Activated naive CD4-positive, alpha-beta T cell treated with anti-CD3 and anti-CD28 coated beads for 36 hours (primary cell): ENCODE results near the gene JAG1. TPM values are rescaled to one million over a fixed set of nuclear protein-coding genes. Genes with fewer than 3 reads are reported as not detected.

Source experiments
- CTCF ChIA-PET: fragments of 350-600 bp; sonication (Branson Sonifier 250); formaldehyde crosslinking; loops from one replicate; lab custom pipeline; 2021; ENCODE audit warnings: antibody characterized with exemption; lab: Charles Lee
- DNase-seq: peaks from one replicate; pipeline ENCODE4 v3.0.0-alpha.2; 2020
- H3K27ac Mint-ChIP-seq: one replicate; pipeline ENCODE4 v1.8.0; 2021; ENCODE audit warnings: mild to moderate bottlenecking, mixed read lengths
- H3K27me3 Mint-ChIP-seq: one replicate; pipeline ENCODE4 v1.8.0; 2021; ENCODE audit warnings: low read depth, mixed read lengths
- H3K36me3 Mint-ChIP-seq: one replicate; pipeline ENCODE4 v1.8.0; 2021; ENCODE audit warnings: low read depth, mixed read lengths
- H3K4me1 Mint-ChIP-seq: one replicate; pipeline ENCODE4 v1.8.0; 2021; ENCODE audit warnings: low read depth, mixed read lengths
- H3K4me3 Mint-ChIP-seq: one replicate; pipeline ENCODE4 v1.8.0; 2021; ENCODE audit warnings: mild to moderate bottlenecking, moderate library complexity, mixed read lengths
- H3K9me3 Mint-ChIP-seq: one replicate; pipeline ENCODE4 v1.8.0; 2021; ENCODE audit warnings: mixed read lengths
- intact Hi-C: fragments of 100-400 bp; cut with micrococcal nuclease; formaldehyde crosslinking; loops from one replicate; pipeline ENCODE4 v1.15.1; 2023
- total RNA-seq, 2 experiments: library from RNA; stranded (reverse); gene quantifications; one replicate each; pipeline ENCODE4 v1.2.3, GENCODE V29; 2021

JAG1 gene
- total RNA-seq, result under 1 TPM; 0.25 to 0.41 TPM

DNA sequence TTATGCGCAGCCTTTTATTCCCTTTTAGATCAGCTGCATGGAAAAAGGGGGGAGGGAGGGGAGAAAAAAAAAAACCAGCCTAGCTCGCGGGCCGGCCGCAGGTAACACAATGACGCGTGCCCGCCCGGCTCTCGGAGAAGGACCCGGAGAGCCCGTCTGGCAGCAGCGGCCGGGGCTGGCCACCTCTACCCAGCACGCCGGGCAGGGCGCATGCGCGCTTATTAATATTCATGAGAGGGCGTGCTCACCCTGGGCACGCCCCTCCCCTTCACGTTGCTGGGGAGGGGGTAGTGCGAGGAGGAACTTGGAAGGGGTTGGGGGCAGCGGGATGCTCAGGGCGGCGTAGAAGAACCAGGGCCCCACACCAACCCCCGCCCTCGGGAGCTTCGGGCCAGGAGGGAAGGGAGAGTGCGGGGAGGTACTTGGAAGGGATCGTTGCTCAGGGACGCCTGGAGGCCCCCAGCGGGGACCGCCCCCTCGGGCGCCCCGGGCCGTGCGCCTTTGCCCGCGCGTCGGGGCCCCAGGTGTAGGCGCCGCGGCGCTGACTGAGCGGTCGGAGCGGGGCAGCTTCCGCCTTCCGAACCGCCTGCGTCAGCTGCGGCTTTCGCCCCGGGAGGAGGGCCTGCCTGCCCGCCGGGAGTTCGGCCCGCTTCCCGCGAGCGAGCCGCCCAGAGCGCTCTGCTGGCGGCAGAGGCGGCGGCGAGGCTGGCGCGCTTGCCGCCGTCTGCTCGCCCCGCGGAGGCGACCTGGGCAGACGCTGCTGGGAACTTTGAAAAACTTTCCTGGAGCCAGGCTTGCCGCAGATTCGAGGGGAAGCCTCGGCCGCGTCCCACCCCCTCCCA lies at the start of gene JAG1:
JAG1 (minus strand) TSS at position 158 of the 842 bp plus-strand sequence. CDS start 469 bp downstream, outside the sequence.
- H3K4me1 Mint-ChIP-seq, result peaks cover 21% of the 10 kb centered on the region
- H3K27ac Mint-ChIP-seq, result no peak within 1 kb of the TSS
- peak within 1 kb of the TSS; percentile 78 for H3K4me3 Mint-ChIP-seq
- CTCF ChIA-PET, result interaction anchor here (0.5 to 0.6 kb wide), 3 partner anchors 244 to 913 kb away, joined by 3 to 4 read pairs (median 3); no protein-coding TSS in a partner anchor
- intact Hi-C loops, result loop anchor here (1.0 to 10.0 kb wide), 8 partner anchors 75 to 1218 kb away; partner anchors contain the start of genes ANKEF1 and MKKS
- DNase-seq, result peak; percentile 69
- no peaks in the 10 kb centered on the region for H3K36me3 Mint-ChIP-seq
- peaks cover 60% of the 10 kb centered on the region for H3K27me3 Mint-ChIP-seq
- H3K9me3 Mint-ChIP-seq, result no peaks in the 10 kb centered on the region

DNA sequence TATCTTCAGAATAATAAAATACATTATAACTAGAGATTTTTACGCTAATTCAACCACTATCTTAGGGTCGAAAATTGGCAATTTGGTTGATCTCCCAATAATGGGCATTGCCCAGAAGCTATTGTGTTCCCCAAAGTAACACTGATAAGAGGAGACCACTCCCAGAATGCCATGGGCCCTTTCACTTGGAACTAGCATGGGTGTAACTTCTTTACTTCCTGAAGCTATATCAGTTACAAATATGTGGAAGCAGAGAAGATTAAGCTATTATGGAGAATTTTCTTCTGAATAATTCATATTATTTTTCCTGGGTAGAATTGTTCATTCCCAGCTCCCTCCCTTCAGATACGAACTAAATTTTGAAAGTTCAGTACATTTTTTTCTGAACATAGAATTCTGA lies 48.2 kb upstream of the JAG1 start:
- CTCF ChIA-PET, result interaction anchor here (1.0 kb wide), 1 partner anchor 42 kb away, joined by 3 read pairs; no protein-coding TSS in a partner anchor
- intact Hi-C loops, result no loop called here
- Mint-ChIP-seq H3K36me3 (no peaks in the 10 kb centered on the region), H3K4me1 (no peaks in the 10 kb centered on the region), H3K4me3 (no peak overlapping the region), H3K27ac (no peak overlapping the region), H3K27me3 (peaks cover 20% of the 10 kb centered on the region), H3K9me3 (no peaks in the 10 kb centered on the region)
- no peak for DNase-seq

DNA sequence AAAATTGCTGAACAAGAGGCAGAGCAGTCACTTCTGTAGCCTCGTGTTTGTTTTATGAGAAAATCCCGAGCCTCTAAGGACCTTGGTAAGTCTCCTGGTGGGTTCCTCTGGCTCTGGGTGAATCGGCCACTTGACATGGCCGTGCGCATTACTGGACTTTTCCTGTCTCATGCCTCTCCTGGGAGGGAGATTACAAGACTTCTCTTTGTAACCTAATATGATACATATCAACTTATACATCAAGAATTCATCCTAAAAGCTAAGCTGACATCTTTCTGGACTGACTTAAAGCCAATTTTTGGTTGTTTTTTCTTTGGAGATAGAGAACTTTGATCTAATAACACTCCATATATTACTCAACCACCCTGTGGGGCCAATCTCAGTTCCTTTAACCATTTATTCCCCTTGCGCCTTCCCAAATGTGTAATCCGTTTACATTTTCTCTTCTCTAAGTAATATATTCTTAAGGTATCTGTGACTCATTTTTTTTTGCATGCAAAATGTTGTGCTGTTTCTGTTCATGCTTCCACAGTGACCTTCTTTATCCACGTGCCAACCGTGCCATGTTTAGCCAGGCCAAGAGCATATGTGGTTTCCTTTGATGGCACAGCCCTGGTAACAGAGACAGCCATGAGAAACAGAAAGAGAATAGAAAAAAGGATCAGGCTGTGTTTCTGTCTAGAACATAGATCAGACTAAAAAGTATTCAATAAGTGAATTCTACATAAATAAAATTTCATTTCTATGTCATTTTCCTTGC lies 47.5 kb upstream of the JAG1 start:
- Mint-ChIP-seq H3K27me3 (peaks cover 20% of the 10 kb centered on the region), H3K9me3 (no peaks in the 10 kb centered on the region), H3K4me1 (no peaks in the 10 kb centered on the region), H3K36me3 (no peaks in the 10 kb centered on the region), H3K4me3 (no peak overlapping the region), H3K27ac (no peak overlapping the region)
- CTCF ChIA-PET, result interaction anchor here (1.0 kb wide), 1 partner anchor 42 kb away, joined by 3 read pairs; no protein-coding TSS in a partner anchor
- no peak for DNase-seq
- intact Hi-C loops, result no loop called here

DNA sequence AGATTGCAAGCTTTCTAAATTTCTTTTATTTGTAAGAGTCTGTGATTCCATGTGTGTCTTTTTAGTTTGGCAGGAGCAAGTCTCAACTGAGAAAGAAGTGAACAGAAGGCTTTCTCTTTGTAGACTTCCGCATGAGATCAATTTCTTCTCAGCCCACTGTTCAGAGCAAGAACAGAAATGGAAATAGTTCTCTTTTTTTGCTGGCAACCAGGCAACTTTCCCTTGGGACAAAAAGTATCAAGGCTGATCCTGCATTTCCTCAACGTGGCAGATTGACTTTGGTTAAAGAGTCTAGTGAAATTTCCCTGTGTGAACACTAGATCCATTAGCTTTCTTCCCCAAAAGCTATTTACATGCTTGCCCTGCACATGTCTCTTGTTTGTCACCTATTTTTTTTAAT lies 46.8 kb upstream of the JAG1 start:
- H3K27ac Mint-ChIP-seq, result no peak overlapping the region
- CTCF ChIA-PET, result no interaction called here
- H3K9me3 Mint-ChIP-seq, result no peaks in the 10 kb centered on the region
- no peaks in the 10 kb centered on the region for H3K36me3 Mint-ChIP-seq
- intact Hi-C loops, result no loop called here
- no peak for DNase-seq
- H3K4me3 Mint-ChIP-seq, result no peak overlapping the region
- peaks cover 18% of the 10 kb centered on the region for H3K27me3 Mint-ChIP-seq
- H3K4me1 Mint-ChIP-seq, result no peaks in the 10 kb centered on the region

DNA sequence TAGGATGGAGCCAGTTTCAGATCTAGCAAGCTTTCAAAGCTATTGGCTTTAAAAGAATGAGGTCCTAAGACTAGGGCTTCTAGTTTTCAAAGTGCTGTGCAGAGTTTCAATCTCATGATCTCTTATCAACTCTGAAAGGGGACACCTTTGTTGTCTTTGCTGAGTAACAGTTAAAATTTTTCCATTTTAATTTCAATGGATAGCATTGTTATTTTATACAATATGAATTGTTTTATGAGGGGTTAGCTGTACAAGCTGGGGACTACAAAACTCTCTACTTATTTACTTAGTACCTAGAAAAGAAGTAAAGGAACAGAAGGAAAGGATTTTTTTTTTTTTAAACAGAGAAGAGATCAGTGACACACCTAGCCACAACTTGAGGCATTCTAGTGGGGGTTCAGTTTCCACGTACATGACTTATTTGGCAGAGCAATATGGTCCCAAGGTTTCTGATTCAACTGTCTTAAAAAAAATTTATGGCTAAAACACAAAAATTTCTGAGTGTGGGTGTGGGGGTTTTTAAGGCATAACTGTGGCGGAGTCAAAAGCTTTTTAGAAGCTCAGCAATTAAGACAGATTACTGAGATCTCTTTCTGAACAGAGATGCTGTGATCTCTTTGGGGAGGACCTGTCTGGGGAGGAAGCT lies 46.1 kb upstream of the JAG1 start:
- no peak overlapping the region for H3K4me3 Mint-ChIP-seq

DNA sequence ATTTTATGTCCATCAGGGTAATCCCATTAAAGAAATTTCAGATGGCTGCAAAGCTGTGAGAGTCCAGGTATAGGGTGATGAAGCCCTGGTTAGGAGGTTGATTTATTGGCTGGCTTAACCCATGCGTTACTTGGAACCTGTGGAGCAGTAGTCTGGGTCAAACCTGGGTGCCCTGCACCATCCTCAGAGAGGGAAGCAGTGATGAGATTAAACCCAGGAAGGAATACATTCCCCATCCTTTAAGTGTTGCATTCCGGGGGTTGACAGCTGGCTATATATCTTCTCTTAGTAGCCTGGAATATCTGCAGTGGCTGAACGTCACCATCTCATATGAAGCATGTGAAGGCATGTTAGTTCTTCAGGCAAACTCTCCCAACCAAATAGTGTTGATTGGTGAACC lies 44.9 kb upstream of the JAG1 start:
- no peak overlapping the region for H3K4me3 Mint-ChIP-seq
- no peaks in the 10 kb centered on the region for H3K9me3 Mint-ChIP-seq
- intact Hi-C loops, result no loop called here
- no peaks in the 10 kb centered on the region for H3K4me1 Mint-ChIP-seq
- no peaks in the 10 kb centered on the region for H3K36me3 Mint-ChIP-seq
- peaks cover 15% of the 10 kb centered on the region for H3K27me3 Mint-ChIP-seq
- CTCF ChIA-PET, result no interaction called here
- H3K27ac Mint-ChIP-seq, result no peak overlapping the region
- no peak for DNase-seq

More for the DNA sequence above, 46.1 kb upstream of the JAG1 start:
- DNase-seq, result no peak
- Mint-ChIP-seq H3K36me3 (no peaks in the 10 kb centered on the region), H3K4me1 (no peaks in the 10 kb centered on the region), H3K27me3 (peaks cover 18% of the 10 kb centered on the region), H3K9me3 (no peaks in the 10 kb centered on the region), H3K27ac (no peak overlapping the region)
- intact Hi-C loops, result no loop called here
- CTCF ChIA-PET, result interaction anchor here (0.6 kb wide), 1 partner anchor 89 kb away, joined by 3 read pairs; no protein-coding TSS in a partner anchor

DNA sequence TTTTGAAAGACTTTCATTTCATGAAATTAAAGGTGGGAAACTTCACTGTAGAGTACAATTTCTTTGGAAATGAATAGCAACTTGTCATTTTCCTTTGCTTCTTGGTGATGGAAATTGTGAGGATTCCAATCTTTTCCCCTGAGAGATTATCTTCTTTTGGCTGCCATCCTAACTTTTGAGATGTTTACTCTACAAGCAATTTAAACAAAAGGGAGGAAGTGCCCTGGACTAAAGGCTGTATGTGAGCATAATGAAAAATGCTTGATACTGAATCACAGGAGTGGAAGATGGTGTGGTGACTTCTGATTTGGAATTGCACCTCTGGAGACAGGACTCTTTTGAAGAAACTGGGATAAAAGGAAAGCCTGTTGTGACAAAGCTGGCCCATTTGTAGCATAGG lies 43.1 kb upstream of the JAG1 start:
- CTCF ChIA-PET, result no interaction called here
- Mint-ChIP-seq H3K27ac (no peak overlapping the region), H3K4me1 (no peaks in the 10 kb centered on the region), H3K9me3 (no peaks in the 10 kb centered on the region), H3K27me3 (peaks cover 13% of the 10 kb centered on the region), H3K36me3 (no peaks in the 10 kb centered on the region), H3K4me3 (no peak overlapping the region)
- intact Hi-C loops, result no loop called here
- DNase-seq, result no peak

DNA sequence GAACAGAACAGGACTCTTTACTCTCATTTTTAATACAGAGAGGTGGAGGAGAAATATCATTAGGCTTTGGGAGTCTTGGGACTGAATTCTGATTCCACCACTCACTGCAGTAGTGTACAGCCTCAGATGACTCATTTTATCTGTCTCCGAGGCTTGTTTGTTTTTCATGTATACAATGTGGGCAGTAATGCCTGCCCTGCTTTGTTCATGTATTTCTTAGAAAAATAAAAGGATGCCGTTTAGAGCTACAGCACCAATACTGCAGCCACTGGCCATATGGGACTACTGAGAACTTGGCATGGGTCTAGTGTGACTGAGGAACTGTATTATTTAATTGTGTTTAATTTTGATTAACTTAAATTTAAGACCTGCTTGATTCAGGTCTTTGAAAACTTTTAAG lies 41.2 kb upstream of the JAG1 start:
- H3K4me3 Mint-ChIP-seq, result no peak overlapping the region
- H3K36me3 Mint-ChIP-seq, result no peaks in the 10 kb centered on the region
- H3K27ac Mint-ChIP-seq, result no peak overlapping the region
- H3K27me3 Mint-ChIP-seq, result peaks cover 6% of the 10 kb centered on the region
- H3K9me3 Mint-ChIP-seq, result no peaks in the 10 kb centered on the region
- DNase-seq, result no peak
- no peaks in the 10 kb centered on the region for H3K4me1 Mint-ChIP-seq
- CTCF ChIA-PET, result no interaction called here
- intact Hi-C loops, result no loop called here

DNA sequence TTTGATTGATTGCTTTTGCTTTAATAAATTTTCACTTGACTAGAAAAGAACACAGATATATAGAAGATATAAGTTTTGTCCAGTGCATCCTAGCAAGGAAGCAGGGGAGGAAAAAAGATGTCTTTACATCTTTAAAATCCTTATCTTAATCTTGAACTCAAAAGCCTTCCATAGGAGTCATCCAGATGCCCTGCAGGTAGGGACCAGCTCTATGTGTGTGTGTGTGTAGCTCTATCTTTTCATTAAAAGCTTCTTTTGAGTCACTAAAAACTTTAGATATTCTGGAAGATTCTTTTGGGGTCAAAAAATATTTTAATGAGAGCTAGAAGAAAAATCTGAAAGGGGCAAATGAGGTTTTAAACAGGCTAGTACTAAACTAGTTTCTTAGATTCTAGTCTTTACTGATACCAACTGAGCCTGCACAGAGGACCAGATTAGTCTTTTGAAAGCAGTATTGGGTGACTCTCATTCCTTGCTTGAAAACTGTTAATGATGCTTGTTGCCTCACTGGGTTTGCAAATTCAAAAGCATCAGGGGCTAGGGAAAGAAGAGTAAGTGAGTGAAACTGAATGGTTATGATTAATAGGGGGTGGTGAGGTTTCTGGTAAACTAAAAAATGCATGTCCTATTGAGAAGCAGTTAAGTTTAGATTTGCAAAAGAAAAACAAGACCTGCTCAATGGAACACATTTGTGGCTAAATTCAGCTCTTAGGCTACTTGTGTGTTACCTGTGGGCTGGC lies 40.6 kb upstream of the JAG1 start:
- intact Hi-C loops, result no loop called here
- no peaks in the 10 kb centered on the region for H3K9me3 Mint-ChIP-seq
- H3K4me3 Mint-ChIP-seq, result no peak overlapping the region
- peaks cover 6% of the 10 kb centered on the region for H3K27me3 Mint-ChIP-seq
- no peak for DNase-seq
- H3K4me1 Mint-ChIP-seq, result no peaks in the 10 kb centered on the region
- no peaks in the 10 kb centered on the region for H3K36me3 Mint-ChIP-seq
- no peak overlapping the region for H3K27ac Mint-ChIP-seq
- CTCF ChIA-PET, result no interaction called here

DNA sequence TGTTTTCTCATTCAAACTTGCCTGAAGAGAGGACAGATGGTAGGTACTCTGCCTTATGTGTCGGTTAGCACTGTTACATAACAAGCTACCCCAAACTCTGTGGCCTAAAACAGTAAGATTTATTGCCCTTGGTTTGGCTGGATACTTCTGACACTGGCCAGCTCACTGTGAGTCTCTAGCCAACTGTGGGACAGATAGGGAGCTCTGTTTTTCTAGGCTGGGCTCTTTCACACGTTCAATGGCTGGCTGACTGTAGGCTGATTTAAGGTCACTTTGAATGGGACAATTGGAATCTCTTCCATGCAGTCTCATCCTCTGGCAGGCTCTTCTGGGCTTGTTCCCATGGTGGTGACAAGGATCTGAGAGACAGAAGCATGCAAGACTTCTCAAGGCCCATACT lies 39.4 kb upstream of the JAG1 start:
- no peak overlapping the region for H3K27ac Mint-ChIP-seq
- H3K4me3 Mint-ChIP-seq, result no peak overlapping the region
- H3K27me3 Mint-ChIP-seq, result peaks cover 6% of the 10 kb centered on the region
- CTCF ChIA-PET, result no interaction called here
- no peaks in the 10 kb centered on the region for H3K9me3 Mint-ChIP-seq
- H3K4me1 Mint-ChIP-seq, result no peaks in the 10 kb centered on the region
- H3K36me3 Mint-ChIP-seq, result no peaks in the 10 kb centered on the region
- DNase-seq, result no peak
- intact Hi-C loops, result no loop called here

DNA sequence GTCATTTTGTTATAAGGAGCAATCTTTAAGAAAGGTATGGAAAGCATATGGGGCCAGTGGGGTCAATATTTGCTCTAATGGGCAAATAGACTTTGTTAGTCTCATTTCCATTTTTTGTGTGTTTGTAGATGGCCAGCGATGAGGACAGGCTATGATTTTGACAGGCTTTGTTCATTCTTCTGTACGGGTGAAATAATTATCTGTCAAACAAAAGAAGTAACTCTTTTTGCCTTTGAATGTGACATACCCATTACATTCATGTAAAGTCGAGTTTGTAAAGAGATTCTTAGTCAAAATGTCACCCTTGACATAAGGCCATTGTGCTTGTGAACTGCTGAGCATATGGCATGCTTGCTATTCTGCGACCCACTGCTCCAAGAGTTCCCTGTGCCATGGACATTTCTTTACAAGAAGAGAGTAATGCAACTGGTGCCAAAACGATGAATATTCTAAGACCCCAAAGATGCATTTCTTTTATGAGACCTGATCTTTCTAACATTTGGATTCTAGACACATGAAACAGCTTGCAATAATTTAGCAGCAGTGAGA lies 38.2 kb upstream of the JAG1 start:
- no peaks in the 10 kb centered on the region for H3K9me3 Mint-ChIP-seq
- H3K27ac Mint-ChIP-seq, result no peak overlapping the region
- no peaks in the 10 kb centered on the region for H3K4me1 Mint-ChIP-seq
- no peaks in the 10 kb centered on the region for H3K36me3 Mint-ChIP-seq
- CTCF ChIA-PET, result no interaction called here
- H3K27me3 Mint-ChIP-seq, result peaks cover 6% of the 10 kb centered on the region
- no peak for DNase-seq
- H3K4me3 Mint-ChIP-seq, result no peak overlapping the region
- intact Hi-C loops, result no loop called here
